Measurements from ENCODE around the gene ADARB1. TPM values are rescaled to one million over a fixed set of nuclear protein-coding genes. Genes with fewer than 3 reads are reported as not detected.
A peak's percentile ranks its signal among the peaks of the same experiment; 100 is the strongest.
"Not testable (repeated sequence)": the region's sequence is repeated elsewhere in the genome, so short reads cannot be mapped to it uniquely, and the experiment has no call there.

Gene ADARB1
- total RNA-seq, 1 donor from 2014 or later: 25.8 TPM

- Histone ChIP-seq H3K27me3 (ENCODE audit: insufficient read depth, low read length) (no peaks in the 10 kb centered on the region), H3K27ac (ENCODE audit: low read depth, low read length) (no peak overlapping the region), H3K4me1 (ENCODE audit: insufficient read depth, low read length) (peaks cover 29% of the 10 kb centered on the region), H3K36me3 (ENCODE audit: insufficient read depth, low read length) (no peaks in the 10 kb centered on the region), H3K4me2 (ENCODE audit: low read length) (no peak overlapping the region), H3K79me2 (ENCODE audit: insufficient read depth, low read length) (no peaks in the 10 kb centered on the region), H2AFZ (ENCODE audit: low read depth, low read length) (no peak overlapping the region), H4K20me1 (ENCODE audit: insufficient read depth, low read length) (peaks cover 29% of the 10 kb centered on the region), H3K9me3 (ENCODE audit: insufficient read depth, low read depth, low read length) (no peaks in the 10 kb centered on the region), H3K9ac (ENCODE audit: low read length) (no peak overlapping the region), H3K4me3 (ENCODE audit: insufficient read depth, low read depth, low read length) (no peak overlapping the region)
- DNase-seq (ENCODE audit: low read depth) (peak; percentile 91), FAIRE-seq (peak; percentile 49)
- Mint-ChIP-seq H3K36me3 (ENCODE audit: low read depth, unreplicated experiment) (peaks cover 5% of the 10 kb centered on the region), H3K4me1 (ENCODE audit: low read depth, unreplicated experiment) (peaks cover 32% of the 10 kb centered on the region), H3K27ac (ENCODE audit: unreplicated experiment) (peak overlapping the region; percentile 34), H3K27me3 (ENCODE audit: low read depth, unreplicated experiment) (no peaks in the 10 kb centered on the region), H3K4me3 (ENCODE audit: unreplicated experiment) (peak overlapping the region; percentile 7), H3K9me3 (ENCODE audit: unreplicated experiment) (no peaks in the 10 kb centered on the region)
- TF ChIP-seq, protein P1, sequence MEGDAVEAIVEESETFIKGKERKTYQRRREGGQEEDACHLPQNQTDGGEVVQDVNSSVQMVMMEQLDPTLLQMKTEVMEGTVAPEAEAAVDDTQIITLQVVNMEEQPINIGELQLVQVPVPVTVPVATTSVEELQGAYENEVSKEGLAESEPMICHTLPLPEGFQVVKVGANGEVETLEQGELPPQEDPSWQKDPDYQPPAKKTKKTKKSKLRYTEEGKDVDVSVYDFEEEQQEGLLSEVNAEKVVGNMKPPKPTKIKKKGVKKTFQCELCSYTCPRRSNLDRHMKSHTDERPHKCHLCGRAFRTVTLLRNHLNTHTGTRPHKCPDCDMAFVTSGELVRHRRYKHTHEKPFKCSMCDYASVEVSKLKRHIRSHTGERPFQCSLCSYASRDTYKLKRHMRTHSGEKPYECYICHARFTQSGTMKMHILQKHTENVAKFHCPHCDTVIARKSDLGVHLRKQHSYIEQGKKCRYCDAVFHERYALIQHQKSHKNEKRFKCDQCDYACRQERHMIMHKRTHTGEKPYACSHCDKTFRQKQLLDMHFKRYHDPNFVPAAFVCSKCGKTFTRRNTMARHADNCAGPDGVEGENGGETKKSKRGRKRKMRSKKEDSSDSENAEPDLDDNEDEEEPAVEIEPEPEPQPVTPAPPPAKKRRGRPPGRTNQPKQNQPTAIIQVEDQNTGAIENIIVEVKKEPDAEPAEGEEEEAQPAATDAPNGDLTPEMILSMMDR (IDR thresholded peaks at IDR 0.05; ENCODE audit: insufficient read depth, low read depth, low read length): peak; percentile 90
- TF ChIP-seq EZH2 (IDR thresholded peaks at IDR 0.05; ENCODE audit: insufficient read depth, low read length): no peak
Observed at GRCh38 chr21:45140346-45140940, 66.1 kb downstream of the ADARB1 start.

DNA sequence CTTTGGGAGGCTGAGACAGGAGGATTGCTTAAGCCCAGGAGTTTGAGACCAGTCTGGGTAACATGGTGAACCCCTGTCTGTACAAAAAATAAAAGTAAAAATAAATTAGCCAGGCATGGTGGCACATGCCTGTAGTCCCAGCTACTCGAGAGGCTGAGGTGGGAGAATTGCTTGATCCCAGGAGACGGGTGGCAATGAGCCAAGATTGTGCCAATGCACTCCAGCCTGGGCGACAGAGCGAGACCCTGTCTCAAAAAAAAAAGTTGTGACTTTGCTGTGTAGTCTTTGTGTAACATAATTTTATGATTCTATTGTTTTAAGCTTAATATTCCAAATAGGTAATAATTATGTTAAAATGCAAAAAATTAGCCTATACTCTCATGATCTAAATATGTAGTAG, 66.6 kb downstream of the ADARB1 start:
- not testable (repeated sequence) for H3K4me2 ChIP-seq (ENCODE audit: low read length); FAIRE-seq; H3K27me3 ChIP-seq (ENCODE audit: insufficient read depth, low read length); H3K4me3 Mint-ChIP-seq (ENCODE audit: unreplicated experiment); H2AFZ ChIP-seq (ENCODE audit: low read depth, low read length); DNase-seq (ENCODE audit: low read depth); H3K27ac Mint-ChIP-seq (ENCODE audit: unreplicated experiment); H3K9me3 Mint-ChIP-seq (ENCODE audit: unreplicated experiment); H3K4me3 ChIP-seq (ENCODE audit: insufficient read depth, low read depth, low read length); H3K36me3 Mint-ChIP-seq (ENCODE audit: low read depth, unreplicated experiment); H3K9me3 ChIP-seq (ENCODE audit: insufficient read depth, low read depth, low read length); H3K27ac ChIP-seq (ENCODE audit: low read depth, low read length); H3K27me3 Mint-ChIP-seq (ENCODE audit: low read depth, unreplicated experiment); H3K9ac ChIP-seq (ENCODE audit: low read length); H3K36me3 ChIP-seq (ENCODE audit: insufficient read depth, low read length); H3K79me2 ChIP-seq (ENCODE audit: insufficient read depth, low read length)
- H3K4me1 Mint-ChIP-seq (ENCODE audit: low read depth, unreplicated experiment): peaks cover 33% of the 10 kb centered on the region
- Histone ChIP-seq H3K4me1 (ENCODE audit: insufficient read depth, low read length) (peaks cover 27% of the 10 kb centered on the region), H4K20me1 (ENCODE audit: insufficient read depth, low read length) (peaks cover 24% of the 10 kb centered on the region)

DNA sequence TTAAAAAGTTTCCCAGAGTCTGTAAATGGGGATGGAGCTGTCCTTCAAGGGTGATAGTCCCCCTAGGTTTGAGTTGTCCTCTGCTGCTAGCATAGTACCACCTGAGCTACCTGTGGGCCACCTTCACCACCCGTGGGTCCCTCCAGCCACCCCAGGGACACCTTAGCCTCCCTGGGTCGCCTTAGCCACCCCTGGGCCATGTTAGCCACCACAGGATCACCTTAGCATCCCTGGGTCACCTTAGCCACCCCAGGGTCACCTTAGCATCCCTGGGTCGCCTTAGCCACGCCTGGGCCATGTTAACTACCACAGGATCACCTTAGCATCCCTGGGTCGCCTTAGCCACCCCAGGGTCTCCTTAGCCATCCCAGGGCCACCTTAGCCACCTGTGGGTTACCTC, 67.1 kb downstream of the ADARB1 start:
- DNase-seq (ENCODE audit: low read depth) (no peak), FAIRE-seq (no peak)
- no peak overlapping the region for H3K9ac ChIP-seq (ENCODE audit: low read length)
- H3K27ac Mint-ChIP-seq (ENCODE audit: unreplicated experiment): no peak overlapping the region
- no peak overlapping the region for H3K4me3 ChIP-seq (ENCODE audit: insufficient read depth, low read depth, low read length)
- no peak overlapping the region for H3K27ac ChIP-seq (ENCODE audit: low read depth, low read length)
- H3K9me3 Mint-ChIP-seq (ENCODE audit: unreplicated experiment): no peaks in the 10 kb centered on the region
- H3K27me3 Mint-ChIP-seq (ENCODE audit: low read depth, unreplicated experiment): peaks cover 4% of the 10 kb centered on the region
- peaks cover 20% of the 10 kb centered on the region for H4K20me1 ChIP-seq (ENCODE audit: insufficient read depth, low read length)
- no peak for TF ChIP-seq EZH2 (IDR thresholded peaks at IDR 0.05; ENCODE audit: insufficient read depth, low read length)
- TF ChIP-seq, protein P1 (IDR thresholded peaks at IDR 0.05; ENCODE audit: insufficient read depth, low read depth, low read length): no peak
- H3K4me3 Mint-ChIP-seq (ENCODE audit: unreplicated experiment): no peak overlapping the region
- H3K4me1 ChIP-seq (ENCODE audit: insufficient read depth, low read length): peaks cover 21% of the 10 kb centered on the region
- no peaks in the 10 kb centered on the region for H3K9me3 ChIP-seq (ENCODE audit: insufficient read depth, low read depth, low read length)
- H3K36me3 ChIP-seq (ENCODE audit: insufficient read depth, low read length): no peaks in the 10 kb centered on the region
- H3K4me2 ChIP-seq (ENCODE audit: low read length): no peak overlapping the region
- peaks cover 7% of the 10 kb centered on the region for H3K36me3 Mint-ChIP-seq (ENCODE audit: low read depth, unreplicated experiment)
- no peaks in the 10 kb centered on the region for H3K27me3 ChIP-seq (ENCODE audit: insufficient read depth, low read length)
- H2AFZ ChIP-seq (ENCODE audit: low read depth, low read length): no peak overlapping the region
- peaks cover 31% of the 10 kb centered on the region for H3K4me1 Mint-ChIP-seq (ENCODE audit: low read depth, unreplicated experiment)
- no peaks in the 10 kb centered on the region for H3K79me2 ChIP-seq (ENCODE audit: insufficient read depth, low read length)

Data from astrocyte (in vitro differentiated cells and primary cell).